Adrenal gland (tissue), 5 donors: ENCODE results near the gene CELSR2.

ENCODE experiments used
- POLR2A ChIP-seq, 2 donors: fragments of 450-650 bp; IDR thresholded peaks; one replicate each; pipeline ENCODE4 v1.6.1; 2017; ENCODE audit warnings: antibody characterized with exemption in 2 of 2, mild to moderate bottlenecking in 2 of 2, moderate library complexity in 1 of 2
- TF ChIP-seq, protein P1 (sequence below), 6 experiments: fragments of 450-650 bp in 4 of 6; fragments of 200-600 bp in 2 of 6; sonication (generic) in 1 of 6; IDR thresholded peaks; 1 replicate in 5 of 6; 2 replicates in 1 of 6; pipeline versions ENCODE4 v1.5.1 to v1.8.0; 2016 to 2021; ENCODE audit warnings: antibody characterized with exemption in 6 of 6, mild to moderate bottlenecking in 2 of 6, moderate library complexity in 1 of 6
- donor health status: DM: no; HTN: no; CAD: no.

DNA sequence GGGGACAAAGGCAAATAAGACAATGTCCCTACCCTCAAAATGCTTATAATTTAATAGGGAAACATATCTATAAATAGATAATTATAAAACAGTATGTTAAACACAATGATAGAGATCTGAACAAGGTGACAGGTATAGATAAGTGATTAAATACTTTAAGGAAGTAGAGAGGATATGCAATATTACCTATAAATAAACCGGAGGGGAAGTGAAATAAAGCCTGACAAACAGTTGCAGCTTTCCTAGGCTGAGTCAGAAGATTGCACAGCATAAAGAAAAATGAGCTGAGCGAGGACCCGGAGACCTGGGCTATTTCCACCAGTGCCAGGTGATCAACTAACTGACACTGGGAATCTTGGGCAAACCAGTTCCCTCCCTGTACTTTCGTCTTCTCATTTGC, 45.1 kb downstream of the CELSR2 start:
- TF ChIP-seq, protein P1, sequence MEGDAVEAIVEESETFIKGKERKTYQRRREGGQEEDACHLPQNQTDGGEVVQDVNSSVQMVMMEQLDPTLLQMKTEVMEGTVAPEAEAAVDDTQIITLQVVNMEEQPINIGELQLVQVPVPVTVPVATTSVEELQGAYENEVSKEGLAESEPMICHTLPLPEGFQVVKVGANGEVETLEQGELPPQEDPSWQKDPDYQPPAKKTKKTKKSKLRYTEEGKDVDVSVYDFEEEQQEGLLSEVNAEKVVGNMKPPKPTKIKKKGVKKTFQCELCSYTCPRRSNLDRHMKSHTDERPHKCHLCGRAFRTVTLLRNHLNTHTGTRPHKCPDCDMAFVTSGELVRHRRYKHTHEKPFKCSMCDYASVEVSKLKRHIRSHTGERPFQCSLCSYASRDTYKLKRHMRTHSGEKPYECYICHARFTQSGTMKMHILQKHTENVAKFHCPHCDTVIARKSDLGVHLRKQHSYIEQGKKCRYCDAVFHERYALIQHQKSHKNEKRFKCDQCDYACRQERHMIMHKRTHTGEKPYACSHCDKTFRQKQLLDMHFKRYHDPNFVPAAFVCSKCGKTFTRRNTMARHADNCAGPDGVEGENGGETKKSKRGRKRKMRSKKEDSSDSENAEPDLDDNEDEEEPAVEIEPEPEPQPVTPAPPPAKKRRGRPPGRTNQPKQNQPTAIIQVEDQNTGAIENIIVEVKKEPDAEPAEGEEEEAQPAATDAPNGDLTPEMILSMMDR (IDR thresholded peaks at IDR 0.05): no peak
- TF ChIP-seq POLR2A (IDR thresholded peaks at IDR 0.05): no peak
